GM23338 (cell line): ENCODE measurements around the gene PNPO.

Experiments
- CTCF ChIP-seq, 2 experiments: fragments of 200-600 bp in 1 of 2; sonication (generic) in 1 of 2; conservative IDR thresholded peaks; 2 replicates each; pipeline versions ENCODE4 v1.5.1 to v1.6.1; 2016 to 2017; ENCODE audit warnings: antibody characterized with exemption in 2 of 2, low read depth in 2 of 2, mild to moderate bottlenecking in 2 of 2, moderate library complexity in 1 of 2
- EZH2 ChIP-seq: fragments of 200-600 bp; sonication (generic); IDR thresholded peaks from one replicate; pipeline ENCODE4 v1.8.0; 2017; ENCODE audit warnings: antibody characterized with exemption, mild to moderate bottlenecking, low read depth; ENCODE audit not compliant: unreplicated experiment
- POLR2AphosphoS5 ChIP-seq: IDR thresholded peaks from 2 replicates; pipeline ENCODE4 v1.6.1; 2016; ENCODE audit warnings: antibody characterized with exemption, low read depth
- REST ChIP-seq: IDR thresholded peaks from one replicate; pipeline ENCODE4 v1.6.1; 2018; ENCODE audit warnings: antibody characterized with exemption; ENCODE audit not compliant: unreplicated experiment
- ZNF114 ChIP-seq: fragments of 250-450 bp; sonication (Bioruptor Pico); IDR thresholded peaks from 2 replicates; pipeline ENCODE4 v1.5.0; 2020; ENCODE audit warnings: mild to moderate bottlenecking, moderate library complexity

GRCh38 chr17:47899643-47900042, 41.7 kb upstream of the PNPO start:
- TF ChIP-seq EZH2 (no peak), CTCF (conservative IDR thresholded peaks at IDR 0.05; ENCODE audit: low read depth in 2 of 2) (no peak), POLR2AphosphoS5 (no peak), REST (no peak), ZNF114 (CRISPR knock-in tag) (no peak)
